Esophagus squamous epithelium (tissue), 5 donors: ENCODE measurements around the gene ARHGEF40. TPM values are rescaled to one million over a fixed set of nuclear protein-coding genes. Genes with fewer than 3 reads are reported as not detected.

ENCODE experiments used
- DNase-seq: peaks from one replicate; lab custom pipeline; 2025; lab: John Stamatoyannopoulos, UW
- H3K27ac ChIP-seq, 4 donors: fragments of 200-600 bp; sonication (generic); one replicate each; pipeline ENCODE4 v1.5.1; 2016 to 2019; ENCODE audit warnings: mild to moderate bottlenecking in 1 of 4
- H3K27me3 ChIP-seq, 4 donors: fragments of 200-600 bp; sonication (generic); 1 replicate in 3 of 4; 2 replicates in 1 of 4; pipeline versions ENCODE4 v1.5.1 to v1.6.0; 2017 to 2021; ENCODE audit warnings: antibody characterized with exemption in 1 of 4
- H3K36me3 ChIP-seq, 3 donors: fragments of 200-600 bp; sonication (generic); one replicate each; pipeline ENCODE4 v1.5.1; 2016 to 2019
- H3K4me1 ChIP-seq, 3 donors: fragments of 200-600 bp; sonication (generic); one replicate each; pipeline ENCODE4 v1.5.1; 2017 to 2019
- H3K4me3 ChIP-seq, 4 donors: fragments of 200-600 bp; sonication (generic); 1 replicate in 3 of 4; 2 replicates in 1 of 4; pipeline ENCODE4 v1.5.1; 2016 to 2019; ENCODE audit warnings: mild to moderate bottlenecking in 2 of 4, moderate library complexity in 1 of 4
- H3K9me3 ChIP-seq, 3 donors: fragments of 200-600 bp; sonication (generic); one replicate each; pipeline ENCODE4 v1.5.1; 2016 to 2019
- CTCF ChIP-seq, 6 experiments: fragments of 450-650 bp in 4 of 6; fragments of 200-600 bp in 2 of 6; sonication (generic) in 2 of 6; IDR thresholded peaks; one replicate each; pipeline ENCODE4 v1.5.1; 2016 to 2019; ENCODE audit warnings: antibody characterized with exemption in 6 of 6, mild to moderate bottlenecking in 4 of 6, moderate library complexity in 4 of 6
- POLR2A ChIP-seq, 4 donors: fragments of 450-650 bp; IDR thresholded peaks; one replicate each; pipeline ENCODE4 v1.6.1; 2017; ENCODE audit warnings: antibody characterized with exemption in 4 of 4, mild to moderate bottlenecking in 4 of 4, moderate library complexity in 3 of 4
- WGBS, 2 donors: methylation state at CpG; one replicate each; pipeline ENCODE4 v1.1.5; 2018; 5-methylcytosine and 5-hydroxymethylcytosine counted together
- intact Hi-C: fragments of 100-400 bp; cut with DNase I; formaldehyde crosslinking; loops from one replicate; pipeline ENCODE4 v1.15.0; 2022
- total RNA-seq, 4 donors: library from RNA; depleted of rRNA; stranded (reverse); fragments of >200 nt; gene quantifications; one replicate each; pipeline ENCODE4 v1.1.0, GENCODE V29; 2016
- donor health status: DM: yes; HTN: yes; CAD: no.

Gene ARHGEF40
- total RNA-seq, 4 donors from 2014 or later: 1.3 to 10.3 (median 3.6) TPM

GRCh38 chr14:21101802-21102413 lies 31.8 kb downstream of the ARHGEF40 start:
- peak overlapping the region; percentile 7 to 98 (median 94) for H3K27ac ChIP-seq
- no peak for TF ChIP-seq POLR2A (IDR thresholded peaks at IDR 0.05)
- TF ChIP-seq CTCF (IDR thresholded peaks at IDR 0.05): no peak
- H3K27me3 ChIP-seq: no peaks in the 10 kb centered on the region
- no peaks in the 10 kb centered on the region for H3K36me3 ChIP-seq
- no peak for DNase-seq
- H3K4me1 ChIP-seq: peaks cover 37 to 92% (median 67%) of the 10 kb centered on the region in 3 donors
- H3K4me3 ChIP-seq: no peak overlapping the region
- 73 to 79% methylated on average over 3 to 5 of the region's 8 CpGs for WGBS, 2 donors
- H3K9me3 ChIP-seq: no peaks in the 10 kb centered on the region
- intact Hi-C loops: no loop called here

GRCh38 chr14:21102521-21103410 lies 32.7 kb downstream of the ARHGEF40 start:
- Histone ChIP-seq H3K4me3 (peak overlapping the region; percentile 49 to 78 (median 72)), H3K9me3 (no peaks in the 10 kb centered on the region), H3K4me1 (peaks cover 43 to 92% (median 65%) of the 10 kb centered on the region in 3 donors), H3K36me3 (no peaks in the 10 kb centered on the region), H3K27ac (peak overlapping the region; percentile 91 to 98 (median 97)), H3K27me3 (no peaks in the 10 kb centered on the region)
- intact Hi-C loops: no loop called here
- no peak for TF ChIP-seq CTCF (IDR thresholded peaks at IDR 0.05)
- no peak for TF ChIP-seq POLR2A (IDR thresholded peaks at IDR 0.05)
- DNase-seq: no peak
- WGBS, 2 donors: 18 to 21% methylated on average over 7 of the region's 9 CpGs

GRCh38 chr14:21103411-21103709 lies 33.3 kb downstream of the ARHGEF40 start:
- peaks cover 43 to 96% (median 65%) of the 10 kb centered on the region in 3 donors for H3K4me1 ChIP-seq
- intact Hi-C loops: no loop called here
- TF ChIP-seq POLR2A (IDR thresholded peaks at IDR 0.05) (no peak), CTCF (IDR thresholded peaks at IDR 0.05) (no peak)

GRCh38 chr14:21103710-21104447 lies 33.8 kb downstream of the ARHGEF40 start:
- intact Hi-C loops: no loop called here
- H3K9me3 ChIP-seq: no peaks in the 10 kb centered on the region
- no peaks in the 10 kb centered on the region for H3K36me3 ChIP-seq
- no peaks in the 10 kb centered on the region for H3K27me3 ChIP-seq
- DNase-seq: peak; percentile 91
- WGBS, 2 donors: 0 to 1% methylated on average over 10 to 23 of the region's 62 CpGs
- TF ChIP-seq POLR2A (IDR thresholded peaks at IDR 0.05) (peak in 3 of 4 donors; percentile 41 to 93 (median 73)), CTCF (IDR thresholded peaks at IDR 0.05) (peak; percentile 43 to 91 (median 78))
- peaks cover 43 to 97% (median 65%) of the 10 kb centered on the region in 3 donors for H3K4me1 ChIP-seq
- H3K4me3 ChIP-seq: peak overlapping the region; percentile 49 to 78 (median 72)
- peak overlapping the region; percentile 91 to 98 (median 97) for H3K27ac ChIP-seq

More at GRCh38 chr14:21103411-21103709, 33.3 kb downstream of the ARHGEF40 start:
- Histone ChIP-seq H3K27ac (peak overlapping the region; percentile 91 to 98 (median 97)), H3K27me3 (no peaks in the 10 kb centered on the region), H3K4me3 (peak overlapping the region; percentile 49 to 78 (median 72)), H3K9me3 (no peaks in the 10 kb centered on the region), H3K36me3 (no peaks in the 10 kb centered on the region)
- no peak for DNase-seq
- WGBS, 2 donors: 1% methylated on average over 6 to 9 of the region's 9 CpGs
